ENCODE results near the gene CD38. TPM values are rescaled to one million over a fixed set of nuclear protein-coding genes. Genes with fewer than 3 reads are reported as not detected.

Gene CD38
- total RNA-seq, 1 experiment from 2014 or later = not detected

- BruUV-seq (replicated peaks) = no TSS peak
- ChIA-PET POLR2A (ENCODE audit: low non-redundant PET) (no interaction called here), CTCF (no interaction called here)
- no peak overlapping the region for H3K4me3 ChIP-seq (ENCODE audit: low read depth, low read length, poor library complexity, severe bottlenecking)
- no peak for DNase-seq (ENCODE audit: low spot score)
- no peaks in the 10 kb centered on the region for H3K36me3 ChIP-seq (ENCODE audit: insufficient read depth, low read length, poor library complexity, severe bottlenecking)
- H3K4me1 ChIP-seq (ENCODE audit: insufficient read depth, low read length, poor library complexity, severe bottlenecking) = no peaks in the 10 kb centered on the region
- intact Hi-C loops (cut with micrococcal nuclease; ENCODE audit: unreplicated experiment) = no loop called here
- H3K27me3 ChIP-seq (replicated peaks; ENCODE audit: insufficient read depth, low read depth, low read length, poor library complexity) = no peaks in the 10 kb centered on the region
- H3K27ac ChIP-seq (ENCODE audit: low read depth, low read length, poor library complexity, severe bottlenecking) = no peak overlapping the region
- TF ChIP-seq EZH2 (IDR thresholded peaks at IDR 0.05; ENCODE audit: borderline replicate concordance, low read depth, low read length, poor library complexity, severe bottlenecking) = no peak
- TF ChIP-seq, protein P1, sequence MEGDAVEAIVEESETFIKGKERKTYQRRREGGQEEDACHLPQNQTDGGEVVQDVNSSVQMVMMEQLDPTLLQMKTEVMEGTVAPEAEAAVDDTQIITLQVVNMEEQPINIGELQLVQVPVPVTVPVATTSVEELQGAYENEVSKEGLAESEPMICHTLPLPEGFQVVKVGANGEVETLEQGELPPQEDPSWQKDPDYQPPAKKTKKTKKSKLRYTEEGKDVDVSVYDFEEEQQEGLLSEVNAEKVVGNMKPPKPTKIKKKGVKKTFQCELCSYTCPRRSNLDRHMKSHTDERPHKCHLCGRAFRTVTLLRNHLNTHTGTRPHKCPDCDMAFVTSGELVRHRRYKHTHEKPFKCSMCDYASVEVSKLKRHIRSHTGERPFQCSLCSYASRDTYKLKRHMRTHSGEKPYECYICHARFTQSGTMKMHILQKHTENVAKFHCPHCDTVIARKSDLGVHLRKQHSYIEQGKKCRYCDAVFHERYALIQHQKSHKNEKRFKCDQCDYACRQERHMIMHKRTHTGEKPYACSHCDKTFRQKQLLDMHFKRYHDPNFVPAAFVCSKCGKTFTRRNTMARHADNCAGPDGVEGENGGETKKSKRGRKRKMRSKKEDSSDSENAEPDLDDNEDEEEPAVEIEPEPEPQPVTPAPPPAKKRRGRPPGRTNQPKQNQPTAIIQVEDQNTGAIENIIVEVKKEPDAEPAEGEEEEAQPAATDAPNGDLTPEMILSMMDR (conservative IDR thresholded peaks at IDR 0.05; ENCODE audit: low read depth, low read length) = no peak
- no peaks in the 10 kb centered on the region for H3K9me3 ChIP-seq (ENCODE audit: low read depth, low read length, poor library complexity, severe bottlenecking)
These were observed 42.6 kb upstream of the CD38 start for GRCh38 chr4:15735536-15735935.

- Histone ChIP-seq H3K36me3 (ENCODE audit: insufficient read depth, low read length, poor library complexity, severe bottlenecking) (no peaks in the 10 kb centered on the region), H3K4me1 (ENCODE audit: insufficient read depth, low read length, poor library complexity, severe bottlenecking) (no peaks in the 10 kb centered on the region), H3K27me3 (replicated peaks; ENCODE audit: insufficient read depth, low read depth, low read length, poor library complexity) (no peaks in the 10 kb centered on the region), H3K27ac (ENCODE audit: low read depth, low read length, poor library complexity, severe bottlenecking) (no peak overlapping the region), H3K9me3 (ENCODE audit: low read depth, low read length, poor library complexity, severe bottlenecking) (no peaks in the 10 kb centered on the region), H3K4me3 (ENCODE audit: low read depth, low read length, poor library complexity, severe bottlenecking) (no peak overlapping the region)
- no TSS peak for BruUV-seq (replicated peaks)
- DNase-seq (ENCODE audit: low spot score) = no peak
- no peak for TF ChIP-seq EZH2 (IDR thresholded peaks at IDR 0.05; ENCODE audit: borderline replicate concordance, low read depth, low read length, poor library complexity, severe bottlenecking)
- TF ChIP-seq, protein P1 (conservative IDR thresholded peaks at IDR 0.05; ENCODE audit: low read depth, low read length) = no peak
- ChIA-PET POLR2A (ENCODE audit: low non-redundant PET) (no interaction called here), CTCF (no interaction called here)
- intact Hi-C loops (cut with micrococcal nuclease; ENCODE audit: unreplicated experiment) = no loop called here
These were observed 41.5 kb upstream of the CD38 start for GRCh38 chr4:15736514-15737050.

DNA sequence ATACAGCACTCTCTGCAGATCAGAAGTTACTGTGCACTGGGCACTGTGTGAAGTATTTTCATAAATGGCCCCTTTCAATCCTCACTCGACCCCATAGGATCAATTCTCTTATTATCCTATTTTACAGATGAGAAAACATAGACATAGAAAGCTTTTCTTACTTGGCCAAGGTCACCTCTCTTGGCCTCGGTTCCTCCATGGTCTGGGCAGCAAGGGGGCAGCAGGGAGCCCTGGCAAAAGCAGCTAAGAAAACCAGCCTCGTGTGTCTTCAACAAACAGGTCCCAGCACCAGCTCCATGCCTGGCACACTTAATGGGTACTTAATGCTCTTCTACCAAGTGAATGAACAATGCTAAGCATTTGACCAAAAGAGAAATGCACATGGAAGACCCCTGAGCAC is 40.9 kb upstream of the CD38 start:
- CTCF ChIA-PET = no interaction called here
- no peak overlapping the region for H3K27ac ChIP-seq (ENCODE audit: low read depth, low read length, poor library complexity, severe bottlenecking)
- TF ChIP-seq, protein P1 (conservative IDR thresholded peaks at IDR 0.05; ENCODE audit: low read depth, low read length) = no peak
- no peak for TF ChIP-seq EZH2 (IDR thresholded peaks at IDR 0.05; ENCODE audit: borderline replicate concordance, low read depth, low read length, poor library complexity, severe bottlenecking)
- intact Hi-C loops (cut with micrococcal nuclease; ENCODE audit: unreplicated experiment) = no loop called here
- no peaks in the 10 kb centered on the region for H3K36me3 ChIP-seq (ENCODE audit: insufficient read depth, low read length, poor library complexity, severe bottlenecking)
- no peaks in the 10 kb centered on the region for H3K27me3 ChIP-seq (replicated peaks; ENCODE audit: insufficient read depth, low read depth, low read length, poor library complexity)
- BruUV-seq (replicated peaks) = no TSS peak
- POLR2A ChIA-PET (ENCODE audit: low non-redundant PET) = no interaction called here
- H3K9me3 ChIP-seq (ENCODE audit: low read depth, low read length, poor library complexity, severe bottlenecking) = no peaks in the 10 kb centered on the region
- no peaks in the 10 kb centered on the region for H3K4me1 ChIP-seq (ENCODE audit: insufficient read depth, low read length, poor library complexity, severe bottlenecking)
- H3K4me3 ChIP-seq (ENCODE audit: low read depth, low read length, poor library complexity, severe bottlenecking) = no peak overlapping the region
- no peak for DNase-seq (ENCODE audit: low spot score)

Measured in A673 (cell line).